ENCODE measurements around the gene ACOT9. TPM values are rescaled to one million over a fixed set of nuclear protein-coding genes. Genes with fewer than 3 reads are reported as not detected.

The ACOT9 gene
- total RNA-seq, 1 donor, result 69.5 TPM

DNA sequence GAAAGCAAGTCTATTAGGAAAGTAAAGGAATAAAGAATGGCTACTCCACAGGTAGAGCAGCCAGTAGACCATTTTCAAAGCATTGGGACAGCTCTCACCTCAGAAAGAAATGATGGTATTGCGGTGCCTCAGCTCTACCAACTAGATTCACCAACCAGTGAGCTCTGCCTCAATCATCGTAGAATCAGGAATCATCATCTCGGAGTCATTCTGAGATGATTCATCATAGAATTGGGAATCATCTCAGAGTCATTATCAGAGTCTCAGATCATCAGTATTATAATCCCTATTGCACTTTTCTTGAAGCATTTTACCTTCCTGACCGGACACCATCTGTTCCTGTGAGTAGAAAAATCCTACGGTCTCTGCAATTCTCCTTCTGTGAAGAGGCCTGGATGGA, 22.4 kb upstream of the ACOT9 start:
- no peak overlapping the region for H3K4me3 ChIP-seq (ENCODE audit: low read depth, low read length)
- DNase-seq (ENCODE audit: low read depth), result no peak
- TF ChIP-seq, protein P1, sequence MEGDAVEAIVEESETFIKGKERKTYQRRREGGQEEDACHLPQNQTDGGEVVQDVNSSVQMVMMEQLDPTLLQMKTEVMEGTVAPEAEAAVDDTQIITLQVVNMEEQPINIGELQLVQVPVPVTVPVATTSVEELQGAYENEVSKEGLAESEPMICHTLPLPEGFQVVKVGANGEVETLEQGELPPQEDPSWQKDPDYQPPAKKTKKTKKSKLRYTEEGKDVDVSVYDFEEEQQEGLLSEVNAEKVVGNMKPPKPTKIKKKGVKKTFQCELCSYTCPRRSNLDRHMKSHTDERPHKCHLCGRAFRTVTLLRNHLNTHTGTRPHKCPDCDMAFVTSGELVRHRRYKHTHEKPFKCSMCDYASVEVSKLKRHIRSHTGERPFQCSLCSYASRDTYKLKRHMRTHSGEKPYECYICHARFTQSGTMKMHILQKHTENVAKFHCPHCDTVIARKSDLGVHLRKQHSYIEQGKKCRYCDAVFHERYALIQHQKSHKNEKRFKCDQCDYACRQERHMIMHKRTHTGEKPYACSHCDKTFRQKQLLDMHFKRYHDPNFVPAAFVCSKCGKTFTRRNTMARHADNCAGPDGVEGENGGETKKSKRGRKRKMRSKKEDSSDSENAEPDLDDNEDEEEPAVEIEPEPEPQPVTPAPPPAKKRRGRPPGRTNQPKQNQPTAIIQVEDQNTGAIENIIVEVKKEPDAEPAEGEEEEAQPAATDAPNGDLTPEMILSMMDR (IDR thresholded peaks at IDR 0.05; ENCODE audit: insufficient read depth, low read depth, low read length), result no peak

DNA sequence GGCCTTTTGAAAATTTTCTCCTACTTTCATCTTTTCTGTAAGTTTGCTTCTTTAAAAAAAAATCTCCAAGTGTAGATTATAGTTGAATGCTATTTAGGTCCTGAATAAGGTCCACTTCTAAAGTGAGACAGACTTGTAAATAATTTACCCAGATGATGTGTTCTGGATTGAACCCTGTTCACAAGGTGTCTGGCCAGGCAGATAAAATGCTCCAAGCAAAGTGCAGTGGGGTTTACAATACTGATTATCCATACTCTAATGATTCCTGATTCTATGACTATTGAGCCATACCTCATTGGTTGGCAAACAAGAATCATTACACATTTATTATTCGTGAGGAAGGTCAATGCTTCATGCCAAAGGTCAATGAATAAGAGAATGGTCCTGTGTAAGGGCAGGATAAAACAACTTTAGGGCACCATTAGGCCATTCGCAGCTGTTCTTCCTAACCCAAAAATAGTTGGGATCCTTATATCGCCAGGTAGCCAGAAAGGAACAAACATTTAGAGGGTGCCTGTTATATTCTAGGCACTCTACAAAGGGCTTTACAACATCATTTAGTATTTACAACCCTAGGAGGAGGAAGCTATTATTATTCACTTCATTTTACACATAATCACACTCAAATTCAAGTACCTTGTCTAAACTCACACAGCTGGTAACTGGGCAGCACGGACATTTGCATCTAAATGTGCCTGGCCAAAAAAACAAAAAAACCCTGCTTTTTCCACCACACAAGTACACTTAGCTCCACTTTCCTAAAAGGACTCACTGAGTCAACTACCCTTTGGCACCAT, 21.3 kb upstream of the ACOT9 start:
- H3K4me3 ChIP-seq (ENCODE audit: low read depth, low read length), result no peak overlapping the region
- no peak for DNase-seq (ENCODE audit: low read depth)
- TF ChIP-seq, protein P1 (IDR thresholded peaks at IDR 0.05; ENCODE audit: insufficient read depth, low read depth, low read length), result no peak

DNA sequence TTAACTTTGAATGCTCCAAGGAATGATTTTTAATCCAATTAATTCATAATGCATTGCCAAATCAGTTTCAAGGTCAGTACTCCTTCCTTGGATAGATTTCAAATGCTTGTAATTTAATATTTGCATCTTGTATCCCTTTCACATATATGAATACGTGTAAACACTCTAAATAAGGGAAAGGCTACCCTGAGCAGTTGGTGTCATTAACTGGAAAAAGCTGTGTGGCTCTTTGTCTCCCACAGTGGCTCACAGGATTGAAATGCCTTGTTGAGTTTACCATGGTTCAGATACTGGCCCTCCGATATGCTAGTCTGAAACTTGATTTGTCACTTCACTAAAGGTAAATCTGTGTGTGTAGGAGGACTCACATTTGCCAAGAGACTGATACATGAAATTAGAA, 16.7 kb upstream of the ACOT9 start:
- DNase-seq (ENCODE audit: low read depth), result no peak
- H3K4me3 ChIP-seq (ENCODE audit: low read depth, low read length), result no peak overlapping the region
- TF ChIP-seq, protein P1 (IDR thresholded peaks at IDR 0.05; ENCODE audit: insufficient read depth, low read depth, low read length), result no peak

DNA sequence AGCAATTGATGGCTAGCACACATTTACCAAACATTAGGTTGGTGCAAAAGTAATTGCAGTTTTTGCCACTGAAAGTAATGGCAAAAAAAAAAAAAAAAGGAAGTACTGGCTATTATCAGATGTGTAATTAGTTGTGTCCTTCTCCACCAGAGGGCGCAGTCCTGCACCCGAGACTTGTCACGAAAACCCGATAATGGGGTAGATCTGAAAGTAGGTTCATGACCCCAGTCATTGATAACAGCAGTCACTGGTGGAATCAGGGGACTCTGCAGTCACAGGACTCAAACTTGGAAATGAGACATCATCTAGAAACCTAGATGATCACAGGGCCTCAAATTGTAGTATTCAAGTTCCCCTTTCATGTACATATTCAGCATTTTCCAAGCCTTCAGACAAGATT, 13.1 kb upstream of the ACOT9 start:
- H3K4me3 ChIP-seq (ENCODE audit: low read depth, low read length), result no peak overlapping the region
- TF ChIP-seq, protein P1 (IDR thresholded peaks at IDR 0.05; ENCODE audit: insufficient read depth, low read depth, low read length), result peak; percentile 58
- DNase-seq (ENCODE audit: low read depth), result peak; percentile 63

DNA sequence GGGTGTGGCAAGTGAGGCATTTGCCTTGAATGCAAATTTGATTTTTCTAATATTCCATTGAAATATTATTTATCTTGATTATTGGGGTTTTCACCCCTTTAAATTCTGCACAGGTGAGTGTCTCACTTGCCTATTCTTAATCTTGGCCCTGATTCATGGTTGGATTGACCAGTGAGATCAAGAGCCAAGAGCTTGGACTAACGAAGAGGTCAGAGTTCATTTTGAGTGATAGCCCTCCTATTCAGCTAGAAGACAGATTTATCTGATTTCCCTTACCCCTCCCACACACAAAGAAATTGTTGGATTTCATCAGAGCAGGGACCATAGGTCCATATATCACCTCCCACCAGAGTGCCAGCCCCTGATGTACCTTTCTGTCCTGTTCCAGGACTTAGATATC, 11.6 kb upstream of the ACOT9 start:
- no peak for DNase-seq (ENCODE audit: low read depth)
- H3K4me3 ChIP-seq (ENCODE audit: low read depth, low read length), result no peak overlapping the region
- TF ChIP-seq, protein P1 (IDR thresholded peaks at IDR 0.05; ENCODE audit: insufficient read depth, low read depth, low read length), result no peak

DNA sequence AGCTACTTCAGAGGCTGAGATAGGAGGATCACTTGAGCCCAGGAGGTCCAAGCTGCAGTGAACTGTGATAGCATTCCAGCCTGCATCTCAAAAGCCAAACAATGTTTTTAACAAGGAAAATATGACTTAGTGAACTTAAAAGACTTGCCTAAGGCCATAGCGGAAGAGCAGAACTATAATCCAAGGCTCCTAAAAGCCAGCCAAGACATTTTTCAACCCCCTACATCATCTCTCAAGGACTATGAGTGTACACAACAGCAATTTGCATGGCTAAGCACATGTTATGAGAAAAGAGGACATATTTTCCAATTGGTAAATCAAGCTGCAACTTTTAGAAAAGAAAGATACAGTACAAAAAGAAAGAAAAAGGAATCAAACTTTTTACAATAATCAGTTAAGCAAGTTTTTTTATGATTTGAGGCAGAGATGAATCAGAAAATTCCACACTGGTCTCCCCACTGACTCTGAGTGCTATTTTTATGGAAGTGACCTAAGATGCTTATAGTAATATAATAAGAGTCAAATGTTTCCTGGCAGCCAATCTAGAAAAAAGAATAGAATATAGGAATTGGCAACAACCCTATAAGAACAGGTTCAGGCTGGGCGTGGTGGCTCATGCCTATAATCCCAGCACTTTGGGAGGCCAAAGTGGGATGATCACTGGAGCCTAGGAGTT, 9.8 kb upstream of the ACOT9 start:
- TF ChIP-seq, protein P1 (IDR thresholded peaks at IDR 0.05; ENCODE audit: insufficient read depth, low read depth, low read length), result no peak
- peak; percentile 60 for DNase-seq (ENCODE audit: low read depth)
- no peak overlapping the region for H3K4me3 ChIP-seq (ENCODE audit: low read depth, low read length)

All from fibroblast of villous mesenchyme (primary cell).